WTC11 (cell line): Measurements from ENCODE around the gene SLC7A10. TPM values are rescaled to one million over a fixed set of nuclear protein-coding genes. Genes with fewer than 3 reads are reported as not detected.

ENCODE experiments used
- ATAC-seq: fragments of 200-7000 bp; cut with Tn5 transposase; 2 replicates; pipeline ENCODE4 v1.10.0; 2021; ENCODE audit warnings: mild to moderate bottlenecking, moderate library complexity
- CTCF ChIA-PET: fragments of 300-600 bp; sonication (Branson Sonifier 250); formaldehyde crosslinking; loops from one replicate; lab custom pipeline; 2021; ENCODE audit warnings: antibody characterized with exemption; lab: Charles Lee
- POLR2A ChIA-PET: fragments of 350-600 bp; sonication (Branson Sonifier 250); formaldehyde crosslinking; loops from one replicate; lab custom pipeline; 2021; ENCODE audit warnings: antibody characterized with exemption; lab: Charles Lee
- DNase-seq: peaks from one replicate; pipeline ENCODE4 v3.0.0; 2021; ENCODE audit warnings: low spot score
- H3K27ac Mint-ChIP-seq: 2 replicates; pipeline ENCODE4 v1.8.0; 2021; ENCODE audit warnings: mixed read lengths
- H3K27me3 Mint-ChIP-seq: 2 replicates; pipeline ENCODE4 v1.8.0; 2021; ENCODE audit warnings: low read depth, mild to moderate bottlenecking, moderate library complexity, mixed read lengths
- H3K36me3 Mint-ChIP-seq: 2 replicates; pipeline ENCODE4 v1.8.0; 2021; ENCODE audit warnings: mixed read lengths
- H3K4me1 Mint-ChIP-seq: 2 replicates; pipeline ENCODE4 v1.8.0; 2022; ENCODE audit warnings: mixed read lengths
- H3K4me3 Mint-ChIP-seq: 2 replicates; pipeline ENCODE4 v1.8.0; 2021; ENCODE audit warnings: mild to moderate bottlenecking, moderate library complexity, mixed read lengths
- H3K9me3 Mint-ChIP-seq: 2 replicates; pipeline ENCODE4 v1.8.0; 2021; ENCODE audit warnings: mixed read lengths
- AR ChIP-seq: fragments of 250-450 bp; sonication (Bioruptor Pico); IDR thresholded peaks from 2 replicates; pipeline ENCODE4 v1.9.0; 2021; ENCODE audit warnings: mild to moderate bottlenecking
- E2F1 ChIP-seq: sonication (generic); formaldehyde crosslinking; IDR thresholded peaks from 2 replicates; pipeline ENCODE4 v1.8.0; 2022; ENCODE audit warnings: mild to moderate bottlenecking, missing genetic modification reagents
- E2F4 ChIP-seq: sonication (generic); formaldehyde crosslinking; IDR thresholded peaks from 2 replicates; pipeline ENCODE4 v1.8.1; 2022; ENCODE audit warnings: low read depth, mild to moderate bottlenecking, moderate library complexity, missing genetic modification reagents, borderline replicate concordance
- E2F5 ChIP-seq: sonication (generic); formaldehyde crosslinking; IDR thresholded peaks from 2 replicates; pipeline ENCODE4 v1.8.1; 2022; ENCODE audit warnings: mild to moderate bottlenecking, moderate library complexity, missing genetic modification reagents
- FOXP1 ChIP-seq: sonication (generic); formaldehyde crosslinking; IDR thresholded peaks from 2 replicates; pipeline ENCODE4 v1.8.0; 2022; ENCODE audit warnings: missing genetic modification reagents, mild to moderate bottlenecking, moderate library complexity, borderline replicate concordance
- FOXP4 ChIP-seq: sonication (generic); formaldehyde crosslinking; IDR thresholded peaks from 2 replicates; pipeline ENCODE4 v1.8.0; 2022; ENCODE audit warnings: mild to moderate bottlenecking, missing genetic modification reagents
- HMGA2 ChIP-seq: fragments of 250-450 bp; sonication (Bioruptor Pico); IDR thresholded peaks from 2 replicates; pipeline ENCODE4 v1.4.0; 2021; ENCODE audit warnings: mild to moderate bottlenecking, moderate library complexity
- JAZF1 ChIP-seq: fragments of 250-450 bp; sonication (Bioruptor Pico); IDR thresholded peaks from 2 replicates; pipeline ENCODE4 v1.9.0; 2021; ENCODE audit warnings: moderate library complexity, mild to moderate bottlenecking, inconsistent platforms
- MXD4 ChIP-seq: fragments of 250-450 bp; sonication (Bioruptor Pico); IDR thresholded peaks from 2 replicates; pipeline ENCODE4 v1.8.0; 2021; ENCODE audit warnings: mild to moderate bottlenecking, moderate library complexity, borderline replicate concordance
- NFATC4 ChIP-seq: fragments of 250-450 bp; sonication (Bioruptor Pico); IDR thresholded peaks from 2 replicates; pipeline ENCODE4 v1.9.0; 2021; ENCODE audit warnings: mild to moderate bottlenecking
- PRRX2 ChIP-seq: fragments of 250-450 bp; sonication (Bioruptor Pico); IDR thresholded peaks from 2 replicates; pipeline ENCODE4 v1.8.0; 2021; ENCODE audit warnings: mild to moderate bottlenecking
- TEAD4 ChIP-seq: sonication (generic); formaldehyde crosslinking; IDR thresholded peaks from 2 replicates; pipeline ENCODE4 v1.8.0; 2022; ENCODE audit warnings: mild to moderate bottlenecking, missing genetic modification reagents
- TP53 ChIP-seq: sonication (generic); formaldehyde crosslinking; IDR thresholded peaks from 2 replicates; pipeline ENCODE4 v1.8.1; 2023; ENCODE audit warnings: mild to moderate bottlenecking, missing genetic modification reagents
- ZMAT4 ChIP-seq: fragments of 250-450 bp; sonication (Bioruptor Pico); IDR thresholded peaks from 2 replicates; pipeline ENCODE4 v1.9.0; 2021; ENCODE audit warnings: mild to moderate bottlenecking
- ZNF121 ChIP-seq: sonication (generic); formaldehyde crosslinking; IDR thresholded peaks from 2 replicates; pipeline ENCODE4 v1.8.0; 2023; ENCODE audit warnings: missing genetic modification reagents
- ZNF232 ChIP-seq: sonication (generic); formaldehyde crosslinking; IDR thresholded peaks from 2 replicates; pipeline ENCODE4 v1.8.0; 2022; ENCODE audit warnings: mild to moderate bottlenecking, missing genetic modification reagents
- ZNF317 ChIP-seq: sonication (generic); formaldehyde crosslinking; IDR thresholded peaks from 2 replicates; pipeline ENCODE4 v1.8.1; 2023; ENCODE audit warnings: low read depth, mild to moderate bottlenecking, moderate library complexity, missing genetic modification reagents, borderline replicate concordance
- ZNF416 ChIP-seq: fragments of 250-450 bp; sonication (Bioruptor Pico); IDR thresholded peaks from 2 replicates; pipeline ENCODE4 v1.9.0; 2021; ENCODE audit warnings: mild to moderate bottlenecking, inconsistent platforms
- ZNF423 ChIP-seq: fragments of 250-450 bp; sonication (Bioruptor Pico); IDR thresholded peaks from 2 replicates; pipeline ENCODE4 v2.1.2; 2022; ENCODE audit warnings: mild to moderate bottlenecking, moderate library complexity
- total RNA-seq: library from RNA; stranded (reverse); gene quantifications from 3 replicates; pipeline ENCODE4 v1.2.3, GENCODE V29; 2021
- TF ChIP-seq, protein P1 (sequence below): fragments of 250-450 bp; sonication (Bioruptor Pico); IDR thresholded peaks from 2 replicates; pipeline ENCODE4 v1.9.0; 2021; ENCODE audit warnings: moderate library complexity, mild to moderate bottlenecking, inconsistent platforms, borderline replicate concordance
- TF ChIP-seq, protein P2 (sequence below): sonication (generic); formaldehyde crosslinking; IDR thresholded peaks from 2 replicates; pipeline ENCODE4 v1.8.0; 2023; ENCODE audit warnings: mild to moderate bottlenecking, missing genetic modification reagents
- TF ChIP-seq, protein P3 (sequence below): sonication (generic); formaldehyde crosslinking; IDR thresholded peaks from 2 replicates; pipeline ENCODE4 v1.8.1; 2023; ENCODE audit warnings: mild to moderate bottlenecking, missing genetic modification reagents, moderate library complexity

Gene SLC7A10
- total RNA-seq, 1 experiment from 2014 or later, result 4.2 TPM

DNA sequence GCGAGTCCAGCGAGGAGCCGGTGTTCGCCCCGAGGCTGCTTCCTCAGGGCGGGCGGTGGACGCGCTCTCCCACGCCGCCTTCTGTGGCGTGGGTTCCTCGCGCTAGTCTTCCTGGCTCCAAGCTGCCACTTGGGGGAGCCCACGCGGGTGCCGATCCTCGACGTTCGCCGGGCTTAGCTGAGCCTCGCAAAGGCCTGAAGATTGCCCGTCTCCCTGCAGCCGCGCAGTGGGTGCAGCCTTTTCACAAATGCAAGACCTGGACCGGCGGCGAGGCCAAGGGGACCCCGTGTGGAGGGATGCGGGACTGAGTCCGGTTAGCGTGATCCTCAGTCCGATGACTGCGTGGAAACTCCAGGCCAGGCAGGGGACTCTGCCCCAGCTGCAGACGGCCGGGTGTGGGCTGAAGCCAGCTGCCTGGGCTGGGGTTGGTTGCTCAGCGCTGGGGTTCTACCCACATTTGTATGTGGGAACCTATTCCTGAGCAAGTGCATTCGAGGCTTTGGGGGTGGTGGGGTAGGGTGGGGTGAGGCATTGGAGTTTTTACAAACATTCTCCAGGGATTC, 48.2 kb downstream of the SLC7A10 start:
- Mint-ChIP-seq H3K4me1 (peaks cover 20% of the 10 kb centered on the region), H3K4me3 (peak overlapping the region; percentile 91), H3K27ac (no peak overlapping the region), H3K9me3 (no peaks in the 10 kb centered on the region), H3K36me3 (no peaks in the 10 kb centered on the region), H3K27me3 (peaks cover 15% of the 10 kb centered on the region)
- ChIA-PET POLR2A (interaction anchor here (1.0 to 1.3 kb wide), 2 partner anchors 46 to 501 kb away, joined by 3 read pairs; no protein-coding TSS in a partner anchor), CTCF (interaction anchor here (0.8 to 3.5 kb wide), 19 partner anchors 9 to 502 kb away, joined by 3 to 19 read pairs (median 5); partner anchors contain the start of genes ANKRD27, RGS9BP and WDR88)
- peak; percentile 64 for DNase-seq
- peak; percentile 1 for ATAC-seq
- TF ChIP-seq FOXP4 (CRISPR knock-in tag), result peak; percentile 20; the same call in 1 of the 2 replicates
- TF ChIP-seq E2F1 (CRISPR knock-in tag), result no peak
- TF ChIP-seq NFATC4, result peak; percentile 56; the same call in 1 of the 2 replicates
- no peak for TF ChIP-seq TEAD4 (CRISPR knock-in tag)
- no peak for TF ChIP-seq ZNF317
- TF ChIP-seq, protein P1, sequence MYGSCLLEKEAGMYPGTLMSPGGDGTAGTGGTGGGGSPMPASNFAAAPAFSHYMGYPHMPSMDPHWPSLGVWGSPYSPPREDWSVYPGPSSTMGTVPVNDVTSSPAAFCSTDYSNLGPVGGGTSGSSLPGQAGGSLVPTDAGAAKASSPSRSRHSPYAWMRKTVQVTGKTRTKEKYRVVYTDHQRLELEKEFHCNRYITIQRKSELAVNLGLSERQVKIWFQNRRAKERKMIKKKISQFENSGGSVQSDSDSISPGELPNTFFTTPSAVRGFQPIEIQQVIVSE, result no peak
- TF ChIP-seq, protein P2, sequence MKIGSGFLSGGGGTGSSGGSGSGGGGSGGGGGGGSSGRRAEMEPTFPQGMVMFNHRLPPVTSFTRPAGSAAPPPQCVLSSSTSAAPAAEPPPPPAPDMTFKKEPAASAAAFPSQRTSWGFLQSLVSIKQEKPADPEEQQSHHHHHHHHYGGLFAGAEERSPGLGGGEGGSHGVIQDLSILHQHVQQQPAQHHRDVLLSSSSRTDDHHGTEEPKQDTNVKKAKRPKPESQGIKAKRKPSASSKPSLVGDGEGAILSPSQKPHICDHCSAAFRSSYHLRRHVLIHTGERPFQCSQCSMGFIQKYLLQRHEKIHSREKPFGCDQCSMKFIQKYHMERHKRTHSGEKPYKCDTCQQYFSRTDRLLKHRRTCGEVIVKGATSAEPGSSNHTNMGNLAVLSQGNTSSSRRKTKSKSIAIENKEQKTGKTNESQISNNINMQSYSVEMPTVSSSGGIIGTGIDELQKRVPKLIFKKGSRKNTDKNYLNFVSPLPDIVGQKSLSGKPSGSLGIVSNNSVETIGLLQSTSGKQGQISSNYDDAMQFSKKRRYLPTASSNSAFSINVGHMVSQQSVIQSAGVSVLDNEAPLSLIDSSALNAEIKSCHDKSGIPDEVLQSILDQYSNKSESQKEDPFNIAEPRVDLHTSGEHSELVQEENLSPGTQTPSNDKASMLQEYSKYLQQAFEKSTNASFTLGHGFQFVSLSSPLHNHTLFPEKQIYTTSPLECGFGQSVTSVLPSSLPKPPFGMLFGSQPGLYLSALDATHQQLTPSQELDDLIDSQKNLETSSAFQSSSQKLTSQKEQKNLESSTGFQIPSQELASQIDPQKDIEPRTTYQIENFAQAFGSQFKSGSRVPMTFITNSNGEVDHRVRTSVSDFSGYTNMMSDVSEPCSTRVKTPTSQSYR (CRISPR knock-in tag), result 0 out of 2 replicates have a peak, but pooled peaks have one; percentile 23
- TF ChIP-seq AR (CRISPR knock-in tag), result no peak
- 0 out of 2 replicates have a peak, but pooled peaks have one; percentile 51 for TF ChIP-seq E2F5
- no peak for TF ChIP-seq TP53 (CRISPR knock-in tag)
- no peak for TF ChIP-seq ZNF423 (CRISPR knock-in tag)
- TF ChIP-seq E2F4 (CRISPR knock-in tag), result peak; percentile 51; the same call in 1 of the 2 replicates
- no peak for TF ChIP-seq JAZF1 (CRISPR knock-in tag)
- TF ChIP-seq PRRX2, result no peak
- TF ChIP-seq FOXP1 (CRISPR knock-in tag), result no peak
- TF ChIP-seq, protein P3, sequence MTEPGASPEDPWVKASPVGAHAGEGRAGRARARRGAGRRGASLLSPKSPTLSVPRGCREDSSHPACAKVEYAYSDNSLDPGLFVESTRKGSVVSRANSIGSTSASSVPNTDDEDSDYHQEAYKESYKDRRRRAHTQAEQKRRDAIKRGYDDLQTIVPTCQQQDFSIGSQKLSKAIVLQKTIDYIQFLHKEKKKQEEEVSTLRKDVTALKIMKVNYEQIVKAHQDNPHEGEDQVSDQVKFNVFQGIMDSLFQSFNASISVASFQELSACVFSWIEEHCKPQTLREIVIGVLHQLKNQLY (CRISPR knock-in tag), result 0 out of 2 replicates have a peak, but pooled peaks have one; percentile 56
- TF ChIP-seq ZMAT4 (CRISPR knock-in tag), result no peak
- TF ChIP-seq ZNF232 (CRISPR knock-in tag), result no peak
- TF ChIP-seq ZNF121, result 0 out of 2 replicates have a peak, but pooled peaks have one; percentile 34
- no peak for TF ChIP-seq MXD4 (CRISPR knock-in tag)
- 0 out of 2 replicates have a peak, but pooled peaks have one; percentile 68 for TF ChIP-seq ZNF416 (CRISPR knock-in tag)
- no peak for TF ChIP-seq HMGA2 (CRISPR knock-in tag)
